Lower leg skin (tissue), 3 donors: Measurements from ENCODE around the gene BTBD16.

Source experiments
- CTCF ChIP-seq, 3 donors: fragments of 450-650 bp; IDR thresholded peaks; one replicate each; pipeline ENCODE4 v1.5.1; 2016; ENCODE audit warnings: antibody characterized with exemption in 3 of 3, mild to moderate bottlenecking in 3 of 3, moderate library complexity in 2 of 3
- POLR2A ChIP-seq, 2 donors: fragments of 450-650 bp; IDR thresholded peaks; one replicate each; pipeline ENCODE4 v1.6.1; 2016 to 2017; ENCODE audit warnings: antibody characterized with exemption in 2 of 2, mild to moderate bottlenecking in 1 of 2, moderate library complexity in 1 of 2

GRCh38 chr10:122246830-122247520 lies 24.1 kb upstream of the BTBD16 start:
- TF ChIP-seq CTCF (IDR thresholded peaks at IDR 0.05) = no peak
- TF ChIP-seq POLR2A (IDR thresholded peaks at IDR 0.05) = no peak
